K562 (cell line): ENCODE results near the gene RFC2. TPM values are rescaled to one million over a fixed set of nuclear protein-coding genes. Genes with fewer than 3 reads are reported as not detected.

Experiments
- ATAC-seq: fragments of 200-7000 bp; cut with Tn5 transposase; 3 replicates; pipeline ENCODE4 v1.9.1; 2020; ENCODE audit warnings: moderate library complexity
- BruUV-seq: library from RNA; stranded (reverse); fragments of 400-500 nt; replicated peaks from 2 replicates; lab custom pipeline; 2021; lab: Mats Ljungman, UMichigan
- CTCF ChIA-PET: fragments of 300-600 bp; formaldehyde crosslinking; extraction: SDS; loops from one replicate; lab custom pipeline; 2021; ENCODE audit warnings: low intra/inter-chr PET ratio; lab: Yijun Ruan, JAX
- POLR2A ChIA-PET: fragments of 300-600, 350-650 bp; sonication (Branson Sonifier 250); formaldehyde crosslinking; extraction: SDS; loops from one replicate; lab custom pipeline; 2021; ENCODE audit warnings: antibody characterized with exemption, inconsistent platforms; lab: Yijun Ruan, JAX
- DNase-seq, 4 experiments: peaks; one replicate each; pipeline versions ENCODE4 v3.0.0 to v3.0.0-alpha.2; 2011 to 2018; ENCODE audit warnings: low spot score in 3 of 4, mixed read lengths in 3 of 4; ENCODE audit errors: extremely low read depth in 1 of 4
- FAIRE-seq: peaks from 2 replicates; lab custom pipeline; 2011; peaks lifted over from hg19 to GRCh38; lab: Jason Lieb, UNC
- H2AFZ ChIP-seq: 2 replicates; pipeline ENCODE4 v1.6.0; 2011; ENCODE audit warnings: low read depth, low read length, control low read depth, inconsistent platforms
- H3K27ac ChIP-seq: fragments of 200-600 bp; 3 replicates; pipeline ENCODE4 v1.8.0; 2011; ENCODE audit warnings: low read depth, mild to moderate bottlenecking, control low read depth, inconsistent platforms, low read length, moderate library complexity, mixed read lengths; ENCODE audit errors: extremely low read depth
- H3K27me3 ChIP-seq, 2 experiments: fragments of 300-600 bp in 1 of 2; 2 replicates in 1 of 2; 3 replicates in 1 of 2; pipeline versions ENCODE4 v1.6.0 to v1.8.0; 2011; ENCODE audit warnings: inconsistent platforms in 2 of 2, low read length in 2 of 2, mild to moderate bottlenecking in 1 of 2, mixed read lengths in 1 of 2, moderate library complexity in 1 of 2; ENCODE audit not compliant: control insufficient read depth in 2 of 2, insufficient read depth in 2 of 2
- H3K36me3 ChIP-seq: fragments of 300-600 bp; 3 replicates; pipeline ENCODE4 v1.8.0; 2011; ENCODE audit warnings: mild to moderate bottlenecking, low read length, inconsistent platforms; ENCODE audit not compliant: control insufficient read depth, insufficient read depth
- H3K4me1 ChIP-seq, 2 experiments: fragments of 200-600 bp in 1 of 2; replicated peaks in 1 of 2; 2 replicates in 1 of 2; 3 replicates in 1 of 2; pipeline versions ENCODE4 v1.5.1 to v1.8.0; 2011; ENCODE audit warnings: inconsistent platforms in 2 of 2, low read length in 2 of 2, mild to moderate bottlenecking in 1 of 2, mixed read lengths in 1 of 2, moderate library complexity in 1 of 2; ENCODE audit not compliant: control insufficient read depth in 2 of 2, insufficient read depth in 2 of 2
- H3K4me2 ChIP-seq: 2 replicates; pipeline ENCODE4 v1.6.1; 2011; ENCODE audit warnings: low read length, control low read depth, inconsistent platforms, mixed read lengths; ENCODE audit not compliant: insufficient read depth
- H3K4me3 ChIP-seq: fragments of 200-600 bp; sonication (generic), shearing (Covaris generic); 2 replicates; pipeline ENCODE4 v1.5.1; 2016; ENCODE audit warnings: control low read depth, inconsistent platforms
- H3K79me2 ChIP-seq: fragments of 200-600 bp; 3 replicates; pipeline ENCODE4 v1.8.0; 2011; ENCODE audit warnings: low read length, inconsistent platforms; ENCODE audit not compliant: control insufficient read depth, insufficient read depth
- H3K9ac ChIP-seq, 2 experiments: 2 replicates each; pipeline versions ENCODE4 v1.6.0 to v1.6.1; 2011; ENCODE audit warnings: low read depth in 2 of 2, low read length in 2 of 2, control low read depth in 1 of 2, inconsistent platforms in 1 of 2, mild to moderate bottlenecking in 1 of 2, mixed read lengths in 1 of 2; ENCODE audit not compliant: insufficient read depth in 1 of 2
- H3K9me1 ChIP-seq: one replicate; pipeline ENCODE4 v1.6.0; 2011; ENCODE audit warnings: inconsistent platforms, mild to moderate bottlenecking, low read length, moderate library complexity; ENCODE audit not compliant: control insufficient read depth, insufficient read depth
- H3K9me3 ChIP-seq: replicated peaks from 2 replicates; pipeline ENCODE4 v1.5.1; 2011; ENCODE audit warnings: low read depth, low read length, inconsistent platforms; ENCODE audit not compliant: control insufficient read depth, insufficient read depth
- H4K20me1 ChIP-seq: replicated peaks from 2 replicates; pipeline ENCODE4 v1.6.1; 2011; ENCODE audit warnings: low read length, inconsistent platforms, mixed read lengths; ENCODE audit not compliant: control insufficient read depth, insufficient read depth
- CBX2 ChIP-seq: fragments of 200-600 bp; sonication (generic); IDR thresholded peaks from one replicate; pipeline ENCODE4 v1.6.1; 2012; ENCODE audit warnings: mild to moderate bottlenecking, low read length, inconsistent platforms; ENCODE audit not compliant: insufficient read depth, poor library complexity, severe bottlenecking
- HDAC3 ChIP-seq: fragments of 450-650 bp; IDR thresholded peaks from 2 replicates; pipeline ENCODE4 v1.6.1; 2018; ENCODE audit warnings: borderline replicate concordance, mild to moderate bottlenecking, moderate library complexity; ENCODE audit not compliant: partially characterized antibody
- HDAC8 ChIP-seq: fragments of 450-650 bp; IDR thresholded peaks from 2 replicates; pipeline ENCODE4 v1.6.1; 2016; ENCODE audit warnings: mild to moderate bottlenecking, missing genetic modification characterization, moderate library complexity, missing compliant biosample characterization
- KLF6 ChIP-seq: fragments of 250-450 bp; sonication (Bioruptor Pico); IDR thresholded peaks from 2 replicates; pipeline ENCODE4 v1.4.0; 2020; ENCODE audit warnings: mild to moderate bottlenecking, moderate library complexity, borderline replicate concordance
- MYNN ChIP-seq, 2 experiments: sonication (generic); formaldehyde crosslinking in 1 of 2; IDR thresholded peaks; 2 replicates each; pipeline versions ENCODE4 v1.5.0 to v1.6.1; 2016 to 2020; ENCODE audit warnings: antibody characterized with exemption in 1 of 2, missing genetic modification reagents in 1 of 2
- U2AF2 ChIP-seq: fragments of 200-400 bp; formaldehyde crosslinking; optimal IDR thresholded peaks from 2 replicates; pipeline ENCODE3; 2017; ENCODE audit warnings: low read depth, mild to moderate bottlenecking, low read length
- ZNF140 ChIP-seq: fragments of 250-450 bp; sonication (Bioruptor Pico); IDR thresholded peaks from 2 replicates; pipeline ENCODE4 v1.8.0; 2021; ENCODE audit warnings: moderate library complexity, mild to moderate bottlenecking, inconsistent platforms
- ZNF507 ChIP-seq: conservative IDR thresholded peaks from 2 replicates; pipeline ENCODE4 v1.6.1; 2017; ENCODE audit warnings: missing genetic modification characterization, missing compliant biosample characterization
- WGBS: fragments of 100-300 bp; shearing (Covaris generic); methylation state at CpG from one replicate; pipeline ENCODE4 v1.1.6; 2016; ENCODE audit warnings: low coverage, mixed read lengths; ENCODE audit not compliant: insufficient coverage; ENCODE audit errors: missing lambda C conversion rate; 5-methylcytosine and 5-hydroxymethylcytosine counted together
- in situ Hi-C: fragments of 300-500 bp; cut with MboI; formaldehyde crosslinking; loops from 4 replicates; pipeline ENCODE4 v1.15.0; 2018; ENCODE audit warnings: inconsistent platforms, mixed read lengths
- intact Hi-C: fragments of 100-400 bp; cut with micrococcal nuclease; formaldehyde crosslinking; loops from 2 replicates; pipeline ENCODE4 v1.14.2; 2022
- polyA plus RNA-seq, 8 experiments: library from polyadenylated mRNA; depleted of rRNA in 4 of 8; stranded (reverse) in 5 of 8; unstranded in 3 of 8; fragments of >200 nt; fragmentation: Nextera tagmentation in 2 of 8; fragmentation: Illumina TruSeq in 1 of 8; extraction: Ambion mirVana in 2 of 8; extraction: Trizol in 1 of 8; gene quantifications; 2 replicates each; pipeline versions ENCODE4 v1.2.1 to v1.2.3, GENCODE V29; 2011 to 2014; ENCODE audit warnings: inconsistent platforms in 1 of 8, missing spikeins in 1 of 8
- total RNA-seq, 7 experiments: library from RNA; depleted of rRNA in 6 of 7; stranded (reverse); fragments of >200 nt in 6 of 7; fragmentation: Illumina TruSeq in 2 of 7; extraction: Trizol in 2 of 7; gene quantifications; 2 replicates each; pipeline versions ENCODE4 v1.2.1 to v1.2.3, GENCODE V29; 2011 to 2021; ENCODE audit warnings: low replicate concordance in 1 of 7
- TF ChIP-seq, protein P1 (sequence below): sonication (generic); formaldehyde crosslinking; IDR thresholded peaks from 2 replicates; pipeline ENCODE4 v1.8.0; 2022; ENCODE audit warnings: mild to moderate bottlenecking, low read depth, missing genetic modification reagents
- TF ChIP-seq, protein P2 (sequence below): sonication (generic); formaldehyde crosslinking; IDR thresholded peaks from 2 replicates; pipeline ENCODE4 v1.8.0; 2023; ENCODE audit warnings: missing genetic modification reagents, mild to moderate bottlenecking, borderline replicate concordance
- TF ChIP-seq, protein P3 (sequence below): fragments of 450-650 bp; conservative IDR thresholded peaks from 2 replicates; pipeline ENCODE4 v1.6.1; 2016; ENCODE audit warnings: missing genetic modification characterization, low read depth, mild to moderate bottlenecking, missing compliant biosample characterization, moderate library complexity

The RFC2 gene
- total and polyA plus RNA-seq, 9 of the 15 experiments (the other 6 are each of a cell fraction or from before 2014, with no cell fraction given), result 32.5 to 161 (median 102) TPM

DNA sequence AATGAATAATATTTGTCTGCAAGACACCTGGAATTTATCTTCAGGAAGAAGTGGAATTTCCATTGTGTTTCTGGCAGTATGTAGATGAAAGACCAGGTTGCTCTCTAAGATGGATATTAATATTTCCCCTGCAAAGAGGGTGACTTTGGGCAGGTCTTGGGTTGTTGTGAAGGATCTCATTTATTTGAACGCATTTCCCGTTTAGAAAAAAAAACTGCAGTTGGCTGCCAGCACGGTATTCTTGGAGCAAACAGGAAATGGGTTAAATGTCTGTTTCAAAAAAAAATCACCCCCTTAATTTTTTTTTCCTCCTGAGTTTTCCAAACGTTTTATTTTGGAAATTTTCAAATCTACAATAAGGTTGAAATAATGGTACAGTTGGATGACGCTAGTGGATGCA is 68.6 kb downstream of the RFC2 start:
- Histone ChIP-seq H3K9me3 (no peaks in the 10 kb centered on the region), H2AFZ (no peak overlapping the region), H3K4me2 (no peak overlapping the region), H3K36me3 (peaks cover 96% of the 10 kb centered on the region), H4K20me1 (peaks cover 74% of the 10 kb centered on the region), H3K4me3 (no peak overlapping the region), H3K4me1 (no peaks in the 10 kb centered on the region; a peak in 2 of 5 replicates), H3K9ac (no peak overlapping the region), H3K9me1 (no peaks in the 10 kb centered on the region), H3K79me2 (peaks cover 97% of the 10 kb centered on the region), H3K27ac (no peak overlapping the region), H3K27me3 (no peaks in the 10 kb centered on the region)
- BruUV-seq, result no TSS peak
- in situ Hi-C loops, result no loop called here
- POLR2A ChIA-PET, result interaction anchor here (1.1 kb wide), 1 partner anchor 12 kb away, joined by 4 read pairs; the partner anchor contains the start of gene EIF4H
- 64% methylated on average over 5 of the region's 5 CpGs for WGBS
- CTCF ChIA-PET, result no interaction called here
- ATAC-seq, result no peak
- FAIRE-seq, result no peak
- intact Hi-C loops, result no loop called here
- DNase-seq, result no peak
- TF ChIP-seq, protein P1, sequence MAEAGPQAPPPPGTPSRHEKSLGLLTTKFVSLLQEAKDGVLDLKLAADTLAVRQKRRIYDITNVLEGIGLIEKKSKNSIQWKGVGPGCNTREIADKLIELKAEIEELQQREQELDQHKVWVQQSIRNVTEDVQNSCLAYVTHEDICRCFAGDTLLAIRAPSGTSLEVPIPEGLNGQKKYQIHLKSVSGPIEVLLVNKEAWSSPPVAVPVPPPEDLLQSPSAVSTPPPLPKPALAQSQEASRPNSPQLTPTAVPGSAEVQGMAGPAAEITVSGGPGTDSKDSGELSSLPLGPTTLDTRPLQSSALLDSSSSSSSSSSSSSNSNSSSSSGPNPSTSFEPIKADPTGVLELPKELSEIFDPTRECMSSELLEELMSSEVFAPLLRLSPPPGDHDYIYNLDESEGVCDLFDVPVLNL (CRISPR knock-in tag), result no peak
- no peak for TF ChIP-seq HDAC3
- no peak for TF ChIP-seq HDAC8 (tag)
- TF ChIP-seq ZNF507 (tag), result no peak
- no peak for TF ChIP-seq U2AF2
- TF ChIP-seq, protein P2, sequence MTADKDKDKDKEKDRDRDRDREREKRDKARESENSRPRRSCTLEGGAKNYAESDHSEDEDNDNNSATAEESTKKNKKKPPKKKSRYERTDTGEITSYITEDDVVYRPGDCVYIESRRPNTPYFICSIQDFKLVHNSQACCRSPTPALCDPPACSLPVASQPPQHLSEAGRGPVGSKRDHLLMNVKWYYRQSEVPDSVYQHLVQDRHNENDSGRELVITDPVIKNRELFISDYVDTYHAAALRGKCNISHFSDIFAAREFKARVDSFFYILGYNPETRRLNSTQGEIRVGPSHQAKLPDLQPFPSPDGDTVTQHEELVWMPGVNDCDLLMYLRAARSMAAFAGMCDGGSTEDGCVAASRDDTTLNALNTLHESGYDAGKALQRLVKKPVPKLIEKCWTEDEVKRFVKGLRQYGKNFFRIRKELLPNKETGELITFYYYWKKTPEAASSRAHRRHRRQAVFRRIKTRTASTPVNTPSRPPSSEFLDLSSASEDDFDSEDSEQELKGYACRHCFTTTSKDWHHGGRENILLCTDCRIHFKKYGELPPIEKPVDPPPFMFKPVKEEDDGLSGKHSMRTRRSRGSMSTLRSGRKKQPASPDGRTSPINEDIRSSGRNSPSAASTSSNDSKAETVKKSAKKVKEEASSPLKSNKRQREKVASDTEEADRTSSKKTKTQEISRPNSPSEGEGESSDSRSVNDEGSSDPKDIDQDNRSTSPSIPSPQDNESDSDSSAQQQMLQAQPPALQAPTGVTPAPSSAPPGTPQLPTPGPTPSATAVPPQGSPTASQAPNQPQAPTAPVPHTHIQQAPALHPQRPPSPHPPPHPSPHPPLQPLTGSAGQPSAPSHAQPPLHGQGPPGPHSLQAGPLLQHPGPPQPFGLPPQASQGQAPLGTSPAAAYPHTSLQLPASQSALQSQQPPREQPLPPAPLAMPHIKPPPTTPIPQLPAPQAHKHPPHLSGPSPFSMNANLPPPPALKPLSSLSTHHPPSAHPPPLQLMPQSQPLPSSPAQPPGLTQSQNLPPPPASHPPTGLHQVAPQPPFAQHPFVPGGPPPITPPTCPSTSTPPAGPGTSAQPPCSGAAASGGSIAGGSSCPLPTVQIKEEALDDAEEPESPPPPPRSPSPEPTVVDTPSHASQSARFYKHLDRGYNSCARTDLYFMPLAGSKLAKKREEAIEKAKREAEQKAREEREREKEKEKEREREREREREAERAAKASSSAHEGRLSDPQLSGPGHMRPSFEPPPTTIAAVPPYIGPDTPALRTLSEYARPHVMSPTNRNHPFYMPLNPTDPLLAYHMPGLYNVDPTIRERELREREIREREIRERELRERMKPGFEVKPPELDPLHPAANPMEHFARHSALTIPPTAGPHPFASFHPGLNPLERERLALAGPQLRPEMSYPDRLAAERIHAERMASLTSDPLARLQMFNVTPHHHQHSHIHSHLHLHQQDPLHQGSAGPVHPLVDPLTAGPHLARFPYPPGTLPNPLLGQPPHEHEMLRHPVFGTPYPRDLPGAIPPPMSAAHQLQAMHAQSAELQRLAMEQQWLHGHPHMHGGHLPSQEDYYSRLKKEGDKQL (CRISPR knock-in tag), result no peak
- TF ChIP-seq MYNN (IDR thresholded peaks at IDR 0.05), result no peak
- no peak for TF ChIP-seq MYNN (CRISPR knock-in tag; IDR thresholded peaks at IDR 0.05)
- no peak for TF ChIP-seq CBX2
- TF ChIP-seq, protein P3, sequence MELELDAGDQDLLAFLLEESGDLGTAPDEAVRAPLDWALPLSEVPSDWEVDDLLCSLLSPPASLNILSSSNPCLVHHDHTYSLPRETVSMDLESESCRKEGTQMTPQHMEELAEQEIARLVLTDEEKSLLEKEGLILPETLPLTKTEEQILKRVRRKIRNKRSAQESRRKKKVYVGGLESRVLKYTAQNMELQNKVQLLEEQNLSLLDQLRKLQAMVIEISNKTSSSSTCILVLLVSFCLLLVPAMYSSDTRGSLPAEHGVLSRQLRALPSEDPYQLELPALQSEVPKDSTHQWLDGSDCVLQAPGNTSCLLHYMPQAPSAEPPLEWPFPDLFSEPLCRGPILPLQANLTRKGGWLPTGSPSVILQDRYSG (tag), result no peak
- TF ChIP-seq ZNF140 (CRISPR knock-in tag), result no peak
- TF ChIP-seq KLF6 (CRISPR knock-in tag), result no peak
